Astrocyte (in vitro differentiated cells and primary cell): ENCODE measurements around the gene TELO2. TPM values are rescaled to one million over a fixed set of nuclear protein-coding genes. Genes with fewer than 3 reads are reported as not detected.

Experiments
- DNase-seq: peaks from one replicate; pipeline ENCODE4 v3.0.0-alpha.2; 2010; ENCODE audit warnings: low read depth
- FAIRE-seq: peaks from 2 replicates; lab custom pipeline; 2011; peaks lifted over from hg19 to GRCh38; lab: Jason Lieb, UNC
- H2AFZ ChIP-seq: 2 replicates; pipeline ENCODE4 v1.6.0; 2012; ENCODE audit warnings: low read depth, low read length, inconsistent platforms
- H3K27ac ChIP-seq: 2 replicates; pipeline ENCODE4 v1.5.1; 2011; ENCODE audit warnings: low read depth, low read length, inconsistent platforms
- H3K27me3 ChIP-seq: 2 replicates; pipeline ENCODE4 v1.6.0; 2011; ENCODE audit warnings: low read length, inconsistent platforms; ENCODE audit not compliant: insufficient read depth
- H3K36me3 ChIP-seq: 2 replicates; pipeline ENCODE4 v1.5.1; 2011; ENCODE audit warnings: low read length, inconsistent platforms; ENCODE audit not compliant: insufficient read depth
- H3K4me1 ChIP-seq: 2 replicates; pipeline ENCODE4 v1.5.1; 2011; ENCODE audit warnings: low read length, inconsistent platforms; ENCODE audit not compliant: insufficient read depth
- H3K4me2 ChIP-seq: 2 replicates; pipeline ENCODE4 v1.6.0; 2012; ENCODE audit warnings: low read length, inconsistent platforms
- H3K4me3 ChIP-seq: 2 replicates; pipeline ENCODE4 v1.5.1; 2011; ENCODE audit warnings: low read depth, mild to moderate bottlenecking, low read length, inconsistent platforms; ENCODE audit not compliant: insufficient read depth
- H3K79me2 ChIP-seq: 2 replicates; pipeline ENCODE4 v1.6.0; 2012; ENCODE audit warnings: mild to moderate bottlenecking, low read length, inconsistent platforms; ENCODE audit not compliant: insufficient read depth
- H3K9ac ChIP-seq: 2 replicates; pipeline ENCODE4 v1.6.0; 2012; ENCODE audit warnings: mild to moderate bottlenecking, low read length, inconsistent platforms
- H3K9me3 ChIP-seq: 2 replicates; pipeline ENCODE4 v1.5.1; 2012; ENCODE audit warnings: low read depth, mild to moderate bottlenecking, low read length, inconsistent platforms; ENCODE audit not compliant: insufficient read depth
- H4K20me1 ChIP-seq: 2 replicates; pipeline ENCODE4 v1.6.0; 2012; ENCODE audit warnings: low read length, inconsistent platforms; ENCODE audit not compliant: insufficient read depth
- H3K27ac Mint-ChIP-seq: one replicate; pipeline ENCODE4 v1.8.0; 2021; ENCODE audit warnings: mild to moderate bottlenecking, mixed read lengths; ENCODE audit not compliant: unreplicated experiment
- H3K27me3 Mint-ChIP-seq: one replicate; pipeline ENCODE4 v1.8.0; 2021; ENCODE audit warnings: low read depth, mixed read lengths; ENCODE audit not compliant: unreplicated experiment
- H3K36me3 Mint-ChIP-seq: one replicate; pipeline ENCODE4 v1.8.0; 2021; ENCODE audit warnings: low read depth, mixed read lengths; ENCODE audit not compliant: unreplicated experiment
- H3K4me1 Mint-ChIP-seq: one replicate; pipeline ENCODE4 v1.8.0; 2021; ENCODE audit warnings: low read depth, mixed read lengths; ENCODE audit not compliant: unreplicated experiment
- H3K4me3 Mint-ChIP-seq: one replicate; pipeline ENCODE4 v1.8.0; 2021; ENCODE audit warnings: mild to moderate bottlenecking, moderate library complexity, mixed read lengths; ENCODE audit not compliant: unreplicated experiment
- H3K9me3 Mint-ChIP-seq: one replicate; pipeline ENCODE4 v1.8.0; 2021; ENCODE audit warnings: mild to moderate bottlenecking, mixed read lengths; ENCODE audit not compliant: unreplicated experiment
- CTCF ChIP-seq: IDR thresholded peaks from 2 replicates; pipeline ENCODE4 v1.5.1; 2011; ENCODE audit warnings: low read depth, mild to moderate bottlenecking, inconsistent platforms, low read length, moderate library complexity; ENCODE audit not compliant: insufficient read depth
- EZH2 ChIP-seq: IDR thresholded peaks from 2 replicates; pipeline ENCODE4 v1.6.1; 2012; ENCODE audit warnings: mild to moderate bottlenecking, low read length, inconsistent platforms; ENCODE audit not compliant: insufficient read depth
- total RNA-seq: library from RNA; stranded (reverse); gene quantifications from 2 replicates; pipeline ENCODE4 v1.2.1, GENCODE V29; 2021

TELO2 gene
- total RNA-seq, 1 donor from 2014 or later = 21.1 TPM

GRCh38 chr16:1499756-1500464, 6.8 kb downstream of the TELO2 start:
- Histone ChIP-seq H3K36me3 (peaks cover 2% of the 10 kb centered on the region), H3K4me2 (no peak overlapping the region), H2AFZ (no peak overlapping the region), H3K4me1 (peaks cover under 1% of the 10 kb centered on the region), H3K27me3 (no peaks in the 10 kb centered on the region), H3K27ac (no peak overlapping the region), H3K9ac (no peak overlapping the region), H4K20me1 (peaks cover 5% of the 10 kb centered on the region), H3K79me2 (peaks cover 15% of the 10 kb centered on the region), H3K9me3 (no peaks in the 10 kb centered on the region), H3K4me3 (no peak overlapping the region)
- no peak overlapping the region for H3K27ac Mint-ChIP-seq
- no peak overlapping the region for H3K4me3 Mint-ChIP-seq
- peaks cover 14% of the 10 kb centered on the region for H3K36me3 Mint-ChIP-seq
- no peak for DNase-seq
- no peaks in the 10 kb centered on the region for H3K27me3 Mint-ChIP-seq
- H3K9me3 Mint-ChIP-seq = no peaks in the 10 kb centered on the region
- TF ChIP-seq CTCF = no peak
- TF ChIP-seq EZH2 = no peak
- FAIRE-seq = no peak
- H3K4me1 Mint-ChIP-seq = no peaks in the 10 kb centered on the region

GRCh38 chr16:1500465-1501150, 7.4 kb downstream of the TELO2 start:
- Mint-ChIP-seq H3K9me3 (no peaks in the 10 kb centered on the region), H3K27ac (no peak overlapping the region), H3K4me1 (no peaks in the 10 kb centered on the region), H3K27me3 (no peaks in the 10 kb centered on the region), H3K4me3 (no peak overlapping the region), H3K36me3 (peaks cover 15% of the 10 kb centered on the region)
- Histone ChIP-seq H3K36me3 (peaks cover 2% of the 10 kb centered on the region), H3K4me1 (no peaks in the 10 kb centered on the region), H3K9me3 (no peaks in the 10 kb centered on the region), H3K27ac (no peak overlapping the region), H3K79me2 (peaks cover 8% of the 10 kb centered on the region), H3K4me3 (no peak overlapping the region), H3K4me2 (no peak overlapping the region), H4K20me1 (no peaks in the 10 kb centered on the region), H3K9ac (no peak overlapping the region), H2AFZ (no peak overlapping the region), H3K27me3 (no peaks in the 10 kb centered on the region)
- no peak for TF ChIP-seq EZH2
- TF ChIP-seq CTCF = no peak
- FAIRE-seq (no peak), DNase-seq (no peak)

- Mint-ChIP-seq H3K36me3 (peaks cover 16% of the 10 kb centered on the region), H3K4me1 (no peaks in the 10 kb centered on the region), H3K27me3 (no peaks in the 10 kb centered on the region), H3K4me3 (no peak overlapping the region), H3K27ac (no peak overlapping the region), H3K9me3 (no peaks in the 10 kb centered on the region)
- H4K20me1 ChIP-seq = no peaks in the 10 kb centered on the region
- FAIRE-seq = no peak
- no peak overlapping the region for H3K9ac ChIP-seq
- no peaks in the 10 kb centered on the region for H3K79me2 ChIP-seq
- H3K27ac ChIP-seq = no peak overlapping the region
- H2AFZ ChIP-seq = no peak overlapping the region
- no peaks in the 10 kb centered on the region for H3K9me3 ChIP-seq
- no peak overlapping the region for H3K4me2 ChIP-seq
- no peak for DNase-seq
- H3K36me3 ChIP-seq = peaks cover 2% of the 10 kb centered on the region
- TF ChIP-seq EZH2 = no peak
- TF ChIP-seq CTCF = no peak
- H3K27me3 ChIP-seq = no peaks in the 10 kb centered on the region
- H3K4me1 ChIP-seq = no peaks in the 10 kb centered on the region
- no peak overlapping the region for H3K4me3 ChIP-seq
Observed at GRCh38 chr16:1501630-1502029, 8.5 kb downstream of the TELO2 start.
